B cell (primary cell): Measurements from ENCODE around the gene SBK1.
"Not testable (repeated sequence)": the region's sequence is repeated elsewhere in the genome, so short reads cannot be mapped to it uniquely, and the experiment has no call there.

Experiments
- EZH2 ChIP-seq: IDR thresholded peaks from 2 replicates; pipeline ENCODE4 v1.6.1; 2012; ENCODE audit warnings: borderline replicate concordance, low read depth, mild to moderate bottlenecking, moderate library complexity, low read length; ENCODE audit not compliant: insufficient read depth, poor library complexity, severe bottlenecking
- TF ChIP-seq, protein P1 (sequence below): fragments of 200-600 bp; IDR thresholded peaks from one replicate; pipeline ENCODE4 v1.8.0; 2022; ENCODE audit warnings: antibody characterized with exemption, mild to moderate bottlenecking

DNA sequence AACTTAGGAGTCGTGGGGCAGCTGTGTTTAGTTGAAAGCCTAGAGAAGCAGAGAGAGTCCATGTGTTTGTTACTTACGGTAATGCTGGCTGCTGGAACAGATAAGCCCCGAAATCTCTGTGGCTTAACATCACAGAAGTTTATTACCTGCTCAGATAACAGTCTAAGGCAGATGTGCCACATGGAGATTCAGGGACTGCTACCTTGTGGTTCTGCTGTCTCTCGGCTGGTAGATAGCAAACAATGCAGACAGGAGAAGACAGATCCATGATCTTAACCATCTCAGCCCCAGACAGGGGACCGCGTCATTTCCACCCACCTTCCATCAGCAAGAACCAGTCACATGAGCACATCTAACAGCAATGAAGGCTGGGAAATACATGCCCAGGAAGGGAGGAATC is 40.3 kb downstream of the SBK1 start:
- TF ChIP-seq, protein P1, sequence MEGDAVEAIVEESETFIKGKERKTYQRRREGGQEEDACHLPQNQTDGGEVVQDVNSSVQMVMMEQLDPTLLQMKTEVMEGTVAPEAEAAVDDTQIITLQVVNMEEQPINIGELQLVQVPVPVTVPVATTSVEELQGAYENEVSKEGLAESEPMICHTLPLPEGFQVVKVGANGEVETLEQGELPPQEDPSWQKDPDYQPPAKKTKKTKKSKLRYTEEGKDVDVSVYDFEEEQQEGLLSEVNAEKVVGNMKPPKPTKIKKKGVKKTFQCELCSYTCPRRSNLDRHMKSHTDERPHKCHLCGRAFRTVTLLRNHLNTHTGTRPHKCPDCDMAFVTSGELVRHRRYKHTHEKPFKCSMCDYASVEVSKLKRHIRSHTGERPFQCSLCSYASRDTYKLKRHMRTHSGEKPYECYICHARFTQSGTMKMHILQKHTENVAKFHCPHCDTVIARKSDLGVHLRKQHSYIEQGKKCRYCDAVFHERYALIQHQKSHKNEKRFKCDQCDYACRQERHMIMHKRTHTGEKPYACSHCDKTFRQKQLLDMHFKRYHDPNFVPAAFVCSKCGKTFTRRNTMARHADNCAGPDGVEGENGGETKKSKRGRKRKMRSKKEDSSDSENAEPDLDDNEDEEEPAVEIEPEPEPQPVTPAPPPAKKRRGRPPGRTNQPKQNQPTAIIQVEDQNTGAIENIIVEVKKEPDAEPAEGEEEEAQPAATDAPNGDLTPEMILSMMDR: not testable (repeated sequence)
- not testable (repeated sequence) for TF ChIP-seq EZH2
